GM21737 (cell line): Measurements from ENCODE around the gene TFPI.

Experiments used
- ATAC-seq: cut with Tn5 transposase; IDR thresholded peaks from one replicate; pipeline ENCODE4 v1.9.1; 2021; ENCODE audit warnings: mild to moderate bottlenecking, moderate library complexity; ENCODE audit not compliant: unreplicated experiment

TFPI gene

GRCh38 chr2:187506416-187506815 is 47.8 kb downstream of the TFPI start:
- ATAC-seq, result no peak

GRCh38 chr2:187505065-187505672 is 49.1 kb downstream of the TFPI start:
- no peak for ATAC-seq

GRCh38 chr2:187504312-187504921 is 49.8 kb downstream of the TFPI start:
- ATAC-seq, result no peak

GRCh38 chr2:187503700-187504099 is 50.5 kb downstream of the TFPI start:
- ATAC-seq, result no peak

- no peak for ATAC-seq
These were observed 51.8 kb downstream of the TFPI start for GRCh38 chr2:187502467-187502866.

- ATAC-seq, result no peak
These were observed 53.5 kb downstream of the TFPI start for GRCh38 chr2:187500585-187501359.

- peak; percentile 93 for ATAC-seq
These were observed 54.2 kb downstream of the TFPI start for GRCh38 chr2:187499941-187500532.

- no peak for ATAC-seq
These were observed 56.3 kb downstream of the TFPI start for GRCh38 chr2:187497858-187498463.

GRCh38 chr2:187497140-187497539 is 57.1 kb downstream of the TFPI start:
- no peak for ATAC-seq

- no peak for ATAC-seq
These were observed 58.9 kb downstream of the TFPI start for GRCh38 chr2:187495324-187495723.

- no peak for ATAC-seq
These were observed 60.2 kb downstream of the TFPI start for GRCh38 chr2:187493877-187494568.

- no peak for ATAC-seq
These were observed 61.1 kb downstream of the TFPI start for GRCh38 chr2:187493180-187493579.

GRCh38 chr2:187486241-187486640 is 68.0 kb downstream of the TFPI start:
- no peak for ATAC-seq

GRCh38 chr2:187485523-187485922 is 68.7 kb downstream of the TFPI start:
- ATAC-seq, result no peak

GRCh38 chr2:187483537-187483936 is 70.7 kb downstream of the TFPI start:
- no peak for ATAC-seq

- ATAC-seq, result peak; percentile 65
These were observed 71.4 kb downstream of the TFPI start for GRCh38 chr2:187482796-187483195.

- no peak for ATAC-seq
These were observed 72.7 kb downstream of the TFPI start for GRCh38 chr2:187481543-187481942.

GRCh38 chr2:187478719-187479118 is 75.5 kb downstream of the TFPI start:
- ATAC-seq, result no peak

- no peak for ATAC-seq
These were observed 77.2 kb downstream of the TFPI start for GRCh38 chr2:187477051-187477450.

- ATAC-seq, result peak; percentile 85
These were observed 78.6 kb downstream of the TFPI start for GRCh38 chr2:187475499-187476248.
